H9 (cell line): Measurements from ENCODE around the gene DNAJC7. TPM values are rescaled to one million over a fixed set of nuclear protein-coding genes. Genes with fewer than 3 reads are reported as not detected.
A peak's percentile ranks its signal among the peaks of the same experiment; 100 is the strongest.

Source experiments
- DNase-seq: peaks from one replicate; pipeline ENCODE4 v3.0.0-alpha.2; 2017
- H2AFZ ChIP-seq: one replicate; pipeline ENCODE4 v1.6.1; 2013; ENCODE audit warnings: mild to moderate bottlenecking, low read length, control low read depth, moderate library complexity
- H2AK5ac ChIP-seq: 2 replicates; pipeline ENCODE4 v1.6.1; 2013; ENCODE audit warnings: low read length, control low read depth, mixed read lengths; ENCODE audit not compliant: insufficient read length
- H2BK120ac ChIP-seq: one replicate; pipeline ENCODE4 v1.6.1; 2013; ENCODE audit warnings: low read depth, mild to moderate bottlenecking, low read length, control low read depth, inconsistent platforms; ENCODE audit not compliant: poor library complexity, severe bottlenecking
- H2BK12ac ChIP-seq: 2 replicates; pipeline ENCODE4 v1.6.1; 2013; ENCODE audit warnings: low read length, control low read depth, mixed read lengths, low read depth; ENCODE audit not compliant: insufficient read length
- H2BK15ac ChIP-seq: 2 replicates; pipeline ENCODE4 v1.6.1; 2013; ENCODE audit warnings: low read depth, low read length, control low read depth
- H2BK20ac ChIP-seq: one replicate; pipeline ENCODE4 v1.6.1; 2013; ENCODE audit warnings: low read depth, mild to moderate bottlenecking, low read length, control low read depth, inconsistent platforms; ENCODE audit not compliant: poor library complexity, severe bottlenecking
- H2BK5ac ChIP-seq: 2 replicates; pipeline ENCODE4 v1.6.1; 2013; ENCODE audit warnings: low read length, control low read depth, mixed read lengths; ENCODE audit not compliant: insufficient read length
- H3K14ac ChIP-seq: 2 replicates; pipeline ENCODE4 v1.6.1; 2013; ENCODE audit warnings: low read length, control low read depth; ENCODE audit not compliant: insufficient read depth
- H3K18ac ChIP-seq: 2 replicates; pipeline ENCODE4 v1.6.1; 2013; ENCODE audit warnings: low read depth, mild to moderate bottlenecking, mixed read lengths, low read length, control low read depth; ENCODE audit not compliant: insufficient read length
- H3K23ac ChIP-seq: 2 replicates; pipeline ENCODE4 v1.6.1; 2013; ENCODE audit warnings: low read length, control low read depth, mixed read lengths, low read depth; ENCODE audit not compliant: insufficient read length
- H3K23me2 ChIP-seq: 2 replicates; pipeline ENCODE4 v1.6.1; 2013; ENCODE audit warnings: low read depth, mild to moderate bottlenecking, mixed read lengths, low read length, control low read depth; ENCODE audit not compliant: insufficient read length, poor library complexity, severe bottlenecking
- H3K27ac ChIP-seq: 2 replicates; pipeline ENCODE4 v1.5.1; 2013; ENCODE audit warnings: low read length, control low read depth, mixed read lengths, low read depth; ENCODE audit not compliant: insufficient read length
- H3K27me3 ChIP-seq: 2 replicates; pipeline ENCODE4 v1.6.1; 2013; ENCODE audit warnings: low read length, control low read depth, inconsistent platforms; ENCODE audit not compliant: insufficient read depth
- H3K4ac ChIP-seq: 2 replicates; pipeline ENCODE4 v1.6.1; 2013; ENCODE audit warnings: low read depth, mild to moderate bottlenecking, control low read depth, inconsistent platforms, low read length, moderate library complexity
- H3K4me1 ChIP-seq: 2 replicates; pipeline ENCODE4 v1.6.1; 2013; ENCODE audit warnings: low read length, control low read depth, inconsistent platforms; ENCODE audit not compliant: insufficient read depth
- H3K4me2 ChIP-seq: 2 replicates; pipeline ENCODE4 v1.6.1; 2013; ENCODE audit warnings: low read length, control low read depth, mixed read lengths; ENCODE audit not compliant: insufficient read length, insufficient read depth
- H3K56ac ChIP-seq: 2 replicates; pipeline ENCODE4 v1.6.1; 2013; ENCODE audit warnings: low read depth, mild to moderate bottlenecking, mixed read lengths, low read length, control low read depth; ENCODE audit not compliant: insufficient read length
- H3K79me1 ChIP-seq: 2 replicates; pipeline ENCODE4 v1.6.1; 2013; ENCODE audit warnings: low read depth, mild to moderate bottlenecking, moderate library complexity, low read length, control low read depth, inconsistent platforms; ENCODE audit not compliant: insufficient read depth, poor library complexity, severe bottlenecking
- H3K79me2 ChIP-seq: 2 replicates; pipeline ENCODE4 v1.6.1; 2013; ENCODE audit warnings: low read length, control low read depth, inconsistent platforms; ENCODE audit not compliant: insufficient read depth
- H3K9ac ChIP-seq: 2 replicates; pipeline ENCODE4 v1.6.1; 2013; ENCODE audit warnings: low read length, control low read depth, mixed read lengths; ENCODE audit not compliant: insufficient read length; ENCODE audit errors: extremely low read depth
- H3K9me3 ChIP-seq: one replicate; pipeline ENCODE4 v1.6.1; 2013; ENCODE audit warnings: low read depth, low read length, inconsistent platforms; ENCODE audit not compliant: control insufficient read depth
- H3T11ph ChIP-seq: one replicate; pipeline ENCODE4 v1.6.1; 2013; ENCODE audit warnings: mild to moderate bottlenecking, low read length, control low read depth, inconsistent platforms
- H4K20me1 ChIP-seq: one replicate; pipeline ENCODE4 v1.6.1; 2013; ENCODE audit not compliant: control insufficient read depth, insufficient read length, insufficient read depth
- H4K5ac ChIP-seq: 2 replicates; pipeline ENCODE4 v1.6.1; 2013; ENCODE audit warnings: low read depth, mild to moderate bottlenecking, mixed read lengths, low read length, control low read depth; ENCODE audit not compliant: insufficient read length
- H4K8ac ChIP-seq: replicated peaks from 2 replicates; pipeline ENCODE4 v1.6.1; 2013; ENCODE audit warnings: low read length, control low read depth, mixed read lengths, low read depth; ENCODE audit not compliant: insufficient read length
- H4K91ac ChIP-seq: 2 replicates; pipeline ENCODE4 v1.6.1; 2013; ENCODE audit warnings: low read depth, mild to moderate bottlenecking, moderate library complexity, mixed read lengths, low read length, control low read depth; ENCODE audit not compliant: insufficient read length
- H3K27ac Mint-ChIP-seq, 3 experiments: 2 replicates in 2 of 3; 3 replicates in 1 of 3; pipeline ENCODE4 v1.8.0; 2020 to 2021; ENCODE audit warnings: mixed read lengths in 3 of 3, mild to moderate bottlenecking in 1 of 3, moderate library complexity in 1 of 3
- H3K27me3 Mint-ChIP-seq: 2 replicates; pipeline ENCODE4 v1.8.0; 2021; ENCODE audit warnings: low read depth, mild to moderate bottlenecking, moderate library complexity, mixed read lengths
- H3K36me3 Mint-ChIP-seq, 3 experiments: 2 replicates in 2 of 3; 3 replicates in 1 of 3; pipeline ENCODE4 v1.8.0; 2020 to 2021; ENCODE audit warnings: low read depth in 3 of 3, mixed read lengths in 3 of 3; ENCODE audit not compliant: insufficient read depth in 1 of 3
- H3K4me1 Mint-ChIP-seq, 2 experiments: 2 replicates each; pipeline ENCODE4 v1.8.0; 2020; ENCODE audit warnings: mixed read lengths in 2 of 2
- H3K4me3 Mint-ChIP-seq, 2 experiments: 2 replicates in 1 of 2; 3 replicates in 1 of 2; pipeline ENCODE4 v1.8.0; 2020 to 2021; ENCODE audit warnings: mild to moderate bottlenecking in 2 of 2, mixed read lengths in 2 of 2, moderate library complexity in 1 of 2
- H3K9me3 Mint-ChIP-seq, 2 experiments: 2 replicates in 1 of 2; 3 replicates in 1 of 2; pipeline ENCODE4 v1.8.0; 2020; ENCODE audit warnings: mild to moderate bottlenecking in 2 of 2, mixed read lengths in 2 of 2, moderate library complexity in 1 of 2
- CTCF ChIP-seq: fragments of 200-600 bp; sonication (generic); conservative IDR thresholded peaks from 3 replicates; pipeline ENCODE4 v1.8.0; 2021; ENCODE audit warnings: antibody characterized with exemption, mild to moderate bottlenecking
- WGBS: extraction: QIAGEN DNeasy Blood & Tissue Kit; methylation state at CpG from one replicate; pipeline ENCODE4 v1.1.7; 2013; ENCODE audit warnings: missing lambda C conversion rate, low lambda C conversion rate, mixed read lengths; ENCODE audit not compliant: insufficient read length; ENCODE audit errors: extremely low coverage; 5-methylcytosine and 5-hydroxymethylcytosine counted together
- total RNA-seq: library from RNA; stranded (reverse); gene quantifications from 2 replicates; pipeline ENCODE4 v1.2.1, GENCODE V29; 2021

DNAJC7 gene
- total RNA-seq, 1 experiment from 2014 or later: 141 TPM

- Histone ChIP-seq H3K23me2 (no peaks in the 10 kb centered on the region), H3K9me3 (no peaks in the 10 kb centered on the region), H4K20me1 (no peaks in the 10 kb centered on the region), H3K27me3 (no peaks in the 10 kb centered on the region), H3K4ac (no peak overlapping the region), H4K91ac (no peak overlapping the region), H3K18ac (no peak overlapping the region), H2AK5ac (no peak overlapping the region), H2AFZ (no peak overlapping the region), H2BK120ac (no peak overlapping the region), H3K14ac (no peak overlapping the region), H3K56ac (no peak overlapping the region), H3K23ac (no peak overlapping the region), H2BK20ac (no peak overlapping the region), H3K4me2 (no peak overlapping the region), H3K79me1 (no peaks in the 10 kb centered on the region), H3K9ac (no peak overlapping the region), H3K79me2 (peaks cover 5% of the 10 kb centered on the region; the same call in 1 of the 2 replicates), H3K4me1 (no peaks in the 10 kb centered on the region), H4K8ac (no peak overlapping the region), H2BK12ac (no peak overlapping the region), H2BK5ac (no peak overlapping the region), H3K27ac (no peak overlapping the region), H3T11ph (no peak overlapping the region), H2BK15ac (no peak overlapping the region), H4K5ac (no peak overlapping the region)
- H3K27ac Mint-ChIP-seq: peak overlapping the region in 2 of 3 experiments; percentile 63 to 82; a peak in 2 of 7 replicates
- DNase-seq: no peak
- 0 out of 4 replicates have a peak, but pooled peaks cover 0 to 4% of the 10 kb centered on the region in 2 experiments for H3K4me1 Mint-ChIP-seq
- TF ChIP-seq CTCF: no peak
- no peak overlapping the region for H3K4me3 Mint-ChIP-seq
- no peaks in the 10 kb centered on the region for H3K9me3 Mint-ChIP-seq
- no CpG with 5 or more reads among the region's 3 CpGs for WGBS
- H3K27me3 Mint-ChIP-seq: no peaks in the 10 kb centered on the region
- H3K36me3 Mint-ChIP-seq: peaks cover 23 to 55% (median 46%) of the 10 kb centered on the region in 3 experiments; a peak in 6 of 7 replicates
Observed at GRCh38 chr17:42002792-42003301, 14.4 kb downstream of the DNAJC7 start.
